SK-N-SH (cell line): ENCODE measurements around the gene PEPD. TPM values are rescaled to one million over a fixed set of nuclear protein-coding genes. Genes with fewer than 3 reads are reported as not detected.

Experiments
- CTCF ChIA-PET: fragments of 300-600, 350-600 bp; formaldehyde crosslinking; extraction: SDS; loops from one replicate; lab custom pipeline; 2021; lab: Yijun Ruan, JAX
- POLR2A ChIA-PET: fragments of 350-600 bp; sonication (Branson Sonifier 250); formaldehyde crosslinking; extraction: SDS; loops from one replicate; lab custom pipeline; 2020; ENCODE audit warnings: antibody characterized with exemption, inconsistent platforms; lab: Yijun Ruan, JAX
- DNase-seq: peaks from one replicate; pipeline ENCODE4 v3.0.0; 2012
- H2AFZ ChIP-seq: fragments of 200-600 bp; sonication (generic); 2 replicates; pipeline ENCODE4 v1.8.1; 2016; ENCODE audit warnings: antibody characterized with exemption, mild to moderate bottlenecking, low read depth
- H3F3A ChIP-seq: fragments of 200-600 bp; sonication (generic); replicated peaks from 2 replicates; pipeline ENCODE3; 2016; ENCODE audit warnings: antibody characterized with exemption, mild to moderate bottlenecking; ENCODE audit not compliant: insufficient read depth
- H3K27ac ChIP-seq, 2 experiments: fragments of 200-500 bp in 1 of 2; fragments of 200-600 bp in 1 of 2; sonication (Bioruptor generic) in 1 of 2; sonication (generic), shearing (Covaris generic) in 1 of 2; 2 replicates each; pipeline versions ENCODE4 v1.5.1 to v1.6.1; 2014 to 2016; ENCODE audit warnings: low read depth in 2 of 2, inconsistent platforms in 1 of 2, low read length in 1 of 2, mild to moderate bottlenecking in 1 of 2, mixed read lengths in 1 of 2
- H3K27me3 ChIP-seq: fragments of 200-600 bp; sonication (generic), shearing (Covaris generic); 2 replicates; pipeline ENCODE4 v1.6.1; 2016; ENCODE audit warnings: mixed run types; ENCODE audit not compliant: insufficient read depth
- H3K36me3 ChIP-seq, 2 experiments: fragments of 200-500 bp in 1 of 2; fragments of 200-600 bp in 1 of 2; sonication (Bioruptor generic) in 1 of 2; sonication (generic) in 1 of 2; replicated peaks in 1 of 2; 2 replicates each; pipeline versions ENCODE3 to v1.5.1; 2014 to 2016; ENCODE audit warnings: low read length in 1 of 2, mild to moderate bottlenecking in 1 of 2; ENCODE audit not compliant: insufficient read depth in 2 of 2, control insufficient read depth in 1 of 2
- H3K4me1 ChIP-seq, 2 experiments: fragments of 200-500 bp in 1 of 2; fragments of 200-600 bp in 1 of 2; sonication (Bioruptor generic) in 1 of 2; sonication (generic), shearing (Covaris generic) in 1 of 2; 2 replicates each; pipeline versions ENCODE4 v1.5.1 to v1.6.1; 2014 to 2016; ENCODE audit warnings: low read depth in 1 of 2, low read length in 1 of 2, mixed run types in 1 of 2; ENCODE audit not compliant: insufficient read depth in 2 of 2, control insufficient read depth in 1 of 2
- H3K4me2 ChIP-seq: fragments of 200-600 bp; sonication (generic), shearing (Covaris generic); 2 replicates; pipeline ENCODE4 v1.6.1; 2017; ENCODE audit warnings: mixed run types
- H3K4me3 ChIP-seq, 2 experiments: fragments of 200-500 bp in 1 of 2; fragments of 200-600 bp in 1 of 2; sonication (Bioruptor generic) in 1 of 2; sonication (generic), shearing (Covaris generic) in 1 of 2; 2 replicates each; pipeline versions ENCODE4 v1.5.1 to v1.8.1; 2014 to 2016; ENCODE audit warnings: low read depth in 2 of 2, inconsistent platforms in 1 of 2, low read length in 1 of 2, mild to moderate bottlenecking in 1 of 2, mixed read lengths in 1 of 2, moderate library complexity in 1 of 2
- H3K79me2 ChIP-seq: fragments of 200-600 bp; sonication (generic); 2 replicates; pipeline ENCODE4 v1.8.1; 2017; ENCODE audit warnings: mild to moderate bottlenecking; ENCODE audit not compliant: insufficient read depth
- H3K9ac ChIP-seq: fragments of 200-600 bp; sonication (generic); 2 replicates; pipeline ENCODE4 v1.6.1; 2017; ENCODE audit warnings: mixed run types
- H3K9me2 ChIP-seq: fragments of 200-600 bp; sonication (generic); 2 replicates; pipeline ENCODE4 v1.6.1; 2017; ENCODE audit warnings: mixed run types
- H3K9me3 ChIP-seq: fragments of 200-600 bp; sonication (generic); 2 replicates; pipeline ENCODE4 v1.6.1; 2017; ENCODE audit warnings: mixed run types, mild to moderate bottlenecking, moderate library complexity
- H4K20me1 ChIP-seq: fragments of 200-600 bp; sonication (generic); 2 replicates; pipeline ENCODE4 v1.6.1; 2017; ENCODE audit warnings: mild to moderate bottlenecking, mixed run types; ENCODE audit not compliant: insufficient read depth
- CTCF ChIP-seq: fragments of 200-600 bp; sonication (generic); IDR thresholded peaks from 2 replicates; pipeline ENCODE4 v1.6.1; 2017; ENCODE audit warnings: antibody characterized with exemption, mild to moderate bottlenecking, moderate library complexity
- ELF1 ChIP-seq: IDR thresholded peaks from 2 replicates; pipeline ENCODE4 v1.4.0; 2012
- EP300 ChIP-seq, 2 experiments: IDR thresholded peaks; 2 replicates each; pipeline versions ENCODE4 v1.4.0 to v1.6.1; 2012; ENCODE audit warnings: borderline replicate concordance in 1 of 2, low read depth in 1 of 2, low read length in 1 of 2
- EZH2phosphoT487 ChIP-seq: fragments of 200-600 bp; sonication (generic); IDR thresholded peaks from 2 replicates; pipeline ENCODE4 v1.6.1; 2017; ENCODE audit warnings: low read depth, mixed run types, mild to moderate bottlenecking, antibody characterized with exemption, moderate library complexity, borderline replicate concordance
- GATA2 ChIP-seq: sonication (generic); formaldehyde crosslinking; IDR thresholded peaks from 2 replicates; pipeline ENCODE4 v1.5.0; 2020; ENCODE audit warnings: mild to moderate bottlenecking, missing genetic modification reagents
- IRF3 ChIP-seq: fragments of 150-350 bp; IDR thresholded peaks from 2 replicates; pipeline ENCODE4 v1.6.1; 2016; ENCODE audit warnings: mild to moderate bottlenecking, low read depth, low read length
- JUND ChIP-seq: IDR thresholded peaks from 2 replicates; pipeline ENCODE4 v1.4.0; 2012
- MAX ChIP-seq: IDR thresholded peaks from 2 replicates; pipeline ENCODE4 v1.4.0; 2012; ENCODE audit warnings: low read depth
- MXI1 ChIP-seq: IDR thresholded peaks from 2 replicates; pipeline ENCODE4 v1.6.1; 2012; ENCODE audit warnings: mild to moderate bottlenecking, low read depth, low read length, improper control_type of control experiment
- NFIC ChIP-seq: IDR thresholded peaks from 2 replicates; pipeline ENCODE4 v1.4.0; 2012; ENCODE audit warnings: borderline replicate concordance
- NRF1 ChIP-seq: IDR thresholded peaks from 2 replicates; pipeline ENCODE4 v1.6.1; 2012; ENCODE audit warnings: low read depth, mild to moderate bottlenecking, low read length
- PBX3 ChIP-seq: IDR thresholded peaks from 2 replicates; pipeline ENCODE4; 2012
- RFX5 ChIP-seq: IDR thresholded peaks from 2 replicates; pipeline ENCODE4 v1.6.1; 2012; ENCODE audit warnings: mild to moderate bottlenecking, improper control_type of control experiment, low read length
- SMC3 ChIP-seq: IDR thresholded peaks from 2 replicates; pipeline ENCODE4 v1.6.1; 2012; ENCODE audit warnings: low read depth, low read length, improper control_type of control experiment
- TAF1 ChIP-seq: IDR thresholded peaks from 2 replicates; pipeline ENCODE4 v1.6.1; 2012; ENCODE audit warnings: low read depth, mild to moderate bottlenecking, low read length, moderate library complexity, borderline replicate concordance
- TCF12 ChIP-seq: IDR thresholded peaks from 2 replicates; pipeline ENCODE4 v1.4.0; 2012
- TEAD4 ChIP-seq: IDR thresholded peaks from 2 replicates; pipeline ENCODE4 v1.4.0; 2012; ENCODE audit warnings: mild to moderate bottlenecking, borderline replicate concordance; ENCODE audit not compliant: insufficient read depth
- USF1 ChIP-seq: IDR thresholded peaks from 2 replicates; pipeline ENCODE4 v1.4.0; 2012; ENCODE audit warnings: low read depth, borderline replicate concordance
- USF2 ChIP-seq: fragments of 150-350 bp; IDR thresholded peaks from 2 replicates; pipeline ENCODE4 v1.6.1; 2017; ENCODE audit warnings: antibody characterized with exemption, low read length, low read depth, borderline replicate concordance
- ZBTB33 ChIP-seq: IDR thresholded peaks from 2 replicates; pipeline ENCODE4 v1.4.0; 2012; ENCODE audit warnings: low read depth, borderline replicate concordance
- WGBS: methylation state at CpG from one replicate; pipeline ENCODE4 v1.1.6; 2017; ENCODE audit warnings: low lambda C conversion rate; 5-methylcytosine and 5-hydroxymethylcytosine counted together
- polyA plus RNA-seq, 3 experiments: library from polyadenylated mRNA; depleted of rRNA; stranded (reverse); fragments of >200 nt; gene quantifications; 2 replicates each; pipeline ENCODE4 v1.2.3, GENCODE V29; 2012

Gene PEPD
- polyA plus RNA-seq, 1 of the 3 experiments (the other 2 are of a cell fraction): 88.9 TPM

GRCh38 chr19:33522371-33522662 lies 726 bp upstream of the PEPD start:
- Histone ChIP-seq H2AFZ (peak overlapping the region; percentile 100), H3K27me3 (no peaks in the 10 kb centered on the region), H3K9me3 (no peaks in the 10 kb centered on the region), H4K20me1 (no peaks in the 10 kb centered on the region), H3K9ac (peak overlapping the region; percentile 82), H3K79me2 (peaks cover 16% of the 10 kb centered on the region; the same call in 1 of the 2 replicates), H3F3A (peaks cover 3% of the 10 kb centered on the region), H3K9me2 (no peaks in the 10 kb centered on the region), H3K4me3 (peak overlapping the region; percentile 86 to 93), H3K4me2 (peak overlapping the region; percentile 92), H3K27ac (peak overlapping the region in 1 of 2 experiments; percentile 67; a peak in 2 of 4 replicates), H3K4me1 (peaks cover 0 to 26% of the 10 kb centered on the region in 2 experiments; a peak in 2 of 4 replicates), H3K36me3 (no peaks in the 10 kb centered on the region)
- POLR2A ChIA-PET: interaction anchor here (1.0 to 3.0 kb wide), 3 partner anchors 14 to 242 kb away, joined by 6 to 17 read pairs (median 8); no protein-coding TSS in a partner anchor
- DNase-seq: no peak
- CTCF ChIA-PET: interaction anchor here (1.3 to 2.3 kb wide), 6 partner anchors 85 to 249 kb away, joined by 3 to 7 read pairs (median 4); no protein-coding TSS in a partner anchor
- 94% methylated on average over 4 of the region's 5 CpGs for WGBS
- TF ChIP-seq IRF3: no peak
- no peak for TF ChIP-seq TAF1
- TF ChIP-seq NRF1: no peak
- no peak for TF ChIP-seq MXI1
- no peak for TF ChIP-seq PBX3
- TF ChIP-seq GATA2: no peak
- no peak for TF ChIP-seq SMC3
- no peak for TF ChIP-seq NFIC
- TF ChIP-seq CTCF: no peak
- TF ChIP-seq MAX: no peak
- no peak for TF ChIP-seq JUND
- no peak for TF ChIP-seq ZBTB33
- TF ChIP-seq USF2: no peak
- no peak for TF ChIP-seq ELF1
- TF ChIP-seq EZH2phosphoT487: no peak
- no peak for TF ChIP-seq EP300 (IDR thresholded peaks at IDR 0.05; ENCODE audit: borderline replicate concordance in 1 of 2, low read depth in 1 of 2, low read length in 1 of 2)
- TF ChIP-seq TCF12: no peak
- no peak for TF ChIP-seq RFX5
- no peak for TF ChIP-seq USF1
- TF ChIP-seq TEAD4: no peak
- TF ChIP-seq, all 33 proteins: peak for 0
